Superior temporal gyrus (tissue), 1 donor: ENCODE data around the gene PEX16.

Source experiments
- DNase-seq: peaks from one replicate; pipeline ENCODE4 v3.0.0-alpha.2; 2016; ENCODE audit errors: extremely low spot score

Gene PEX16

DNA sequence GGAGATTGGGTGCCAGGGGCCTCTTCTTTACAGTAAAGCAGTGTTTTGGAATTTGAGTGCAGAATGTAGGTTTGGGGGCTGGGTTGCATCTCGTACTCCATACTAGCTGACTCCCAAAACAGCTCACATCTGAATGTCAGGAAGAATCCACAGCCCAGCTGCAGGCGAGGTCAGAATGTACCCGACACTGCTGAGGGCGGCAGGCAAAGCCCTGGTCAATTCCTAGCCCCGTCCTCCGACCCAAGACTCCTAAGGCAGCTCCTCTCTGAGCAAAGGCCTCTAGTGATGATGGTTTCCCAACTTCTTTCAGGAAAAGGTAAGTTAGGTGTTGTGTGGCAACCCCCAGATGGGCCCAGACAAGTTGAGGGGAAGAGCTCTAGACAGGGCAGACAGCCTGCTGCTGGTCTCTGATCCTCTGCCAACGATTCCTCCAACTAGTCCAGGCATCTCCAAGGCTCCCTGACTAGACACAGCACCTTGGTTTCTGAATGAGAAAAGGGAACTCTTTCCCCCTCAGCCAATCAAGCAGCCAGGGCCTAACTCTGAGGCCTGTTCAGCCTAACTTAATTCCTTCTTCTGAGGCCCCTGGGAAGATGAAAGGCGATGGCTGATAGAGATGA lies 13.4 kb upstream of the PEX16 start:
- no peak for DNase-seq

DNA sequence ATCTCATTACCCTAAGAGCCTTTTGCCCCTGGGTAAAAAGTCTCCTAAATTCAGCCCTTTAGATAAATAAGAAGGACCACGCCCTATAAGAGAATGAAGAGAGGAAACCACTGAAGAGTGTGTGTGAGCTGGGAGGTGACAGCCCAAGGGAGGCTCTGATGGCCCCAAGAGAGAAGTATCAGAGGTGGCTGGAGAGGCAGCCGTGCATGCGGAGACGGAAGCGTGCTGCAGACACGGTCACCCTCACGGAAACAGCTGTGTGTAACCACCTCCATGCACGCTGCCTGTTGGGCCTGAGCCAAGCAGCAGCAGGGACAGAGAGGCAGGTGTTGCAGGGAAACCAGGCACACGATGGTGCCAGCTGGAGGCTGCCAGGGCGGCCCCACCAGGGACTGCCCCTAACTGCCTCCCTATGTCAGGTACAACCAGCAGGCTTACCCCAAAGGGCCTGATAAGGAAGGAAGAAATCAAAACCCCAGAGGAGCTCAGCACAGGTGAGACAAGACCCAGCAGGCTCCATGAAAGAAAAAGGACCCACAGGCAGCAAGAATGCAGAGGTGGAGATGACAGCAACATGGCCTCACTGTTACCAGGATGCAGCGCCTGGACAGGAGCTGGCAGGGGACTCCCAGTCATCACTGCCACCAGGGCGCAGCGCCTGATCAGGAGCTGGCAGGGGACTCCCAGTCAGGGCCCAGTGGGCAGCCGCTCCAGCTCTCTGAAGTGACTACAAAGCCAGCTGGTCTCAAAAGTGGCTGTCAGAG lies 12.5 kb upstream of the PEX16 start:
- DNase-seq: no peak

DNA sequence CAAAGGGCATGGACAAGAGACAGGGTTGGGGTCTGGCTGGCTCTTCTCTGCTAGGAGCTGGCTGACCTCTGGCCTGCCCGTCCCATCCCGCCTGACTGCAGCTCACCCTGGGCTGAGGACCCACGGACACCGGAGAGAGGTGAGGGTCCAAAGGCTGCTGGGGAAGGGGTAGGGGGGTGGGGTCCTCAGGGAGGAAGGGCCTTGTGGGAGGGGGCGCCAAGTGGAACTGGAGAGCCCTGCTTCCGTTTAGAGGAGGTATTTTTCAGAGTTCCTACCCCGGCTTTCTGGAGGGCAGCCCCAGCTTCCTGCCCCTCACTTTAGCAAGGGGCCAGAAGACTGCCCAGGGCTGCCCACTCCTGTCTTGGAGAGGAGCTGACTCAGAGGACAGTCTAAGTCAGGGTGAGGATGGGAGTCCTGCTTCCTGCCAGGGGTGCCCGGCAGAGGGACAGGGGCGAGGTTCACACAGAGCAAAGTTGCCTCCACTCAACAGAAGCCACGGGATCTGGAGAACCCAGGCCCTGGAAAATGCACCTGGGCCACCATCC lies 11.9 kb upstream of the PEX16 start:
- no peak for DNase-seq

DNA sequence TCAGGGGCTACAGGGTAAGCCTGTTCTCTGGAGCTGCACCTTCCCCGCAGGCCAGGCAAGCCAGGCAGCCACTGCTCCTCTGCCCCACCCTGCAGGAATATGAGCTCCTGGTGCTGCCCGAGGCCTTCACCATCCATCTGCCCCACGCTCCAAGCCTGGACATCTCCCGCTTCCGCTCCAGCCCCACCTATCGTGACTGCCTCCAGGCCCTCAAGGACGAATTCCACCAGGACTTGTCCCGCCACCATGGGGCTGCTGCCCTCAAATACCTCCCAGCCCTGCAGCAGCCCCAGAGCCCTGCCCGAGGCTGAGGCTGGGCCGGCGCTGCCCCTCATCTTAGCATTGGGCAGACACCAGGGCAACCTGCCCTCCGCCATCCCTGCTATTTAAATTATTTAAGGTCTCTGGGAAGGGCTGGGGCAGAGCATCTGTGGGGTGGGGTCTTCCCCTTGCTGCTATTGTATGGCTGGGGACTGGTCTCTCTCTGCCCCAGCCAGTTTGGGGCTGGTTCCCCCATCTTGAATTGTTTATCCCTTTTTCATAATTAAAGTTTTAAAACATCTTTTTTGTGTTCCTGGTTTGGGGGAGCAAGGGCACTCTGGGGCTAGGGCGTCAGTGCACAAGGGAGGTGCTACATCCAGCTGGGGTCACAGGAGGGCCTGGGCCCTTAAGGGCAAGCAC lies 11.0 kb upstream of the PEX16 start:
- DNase-seq: no peak

DNA sequence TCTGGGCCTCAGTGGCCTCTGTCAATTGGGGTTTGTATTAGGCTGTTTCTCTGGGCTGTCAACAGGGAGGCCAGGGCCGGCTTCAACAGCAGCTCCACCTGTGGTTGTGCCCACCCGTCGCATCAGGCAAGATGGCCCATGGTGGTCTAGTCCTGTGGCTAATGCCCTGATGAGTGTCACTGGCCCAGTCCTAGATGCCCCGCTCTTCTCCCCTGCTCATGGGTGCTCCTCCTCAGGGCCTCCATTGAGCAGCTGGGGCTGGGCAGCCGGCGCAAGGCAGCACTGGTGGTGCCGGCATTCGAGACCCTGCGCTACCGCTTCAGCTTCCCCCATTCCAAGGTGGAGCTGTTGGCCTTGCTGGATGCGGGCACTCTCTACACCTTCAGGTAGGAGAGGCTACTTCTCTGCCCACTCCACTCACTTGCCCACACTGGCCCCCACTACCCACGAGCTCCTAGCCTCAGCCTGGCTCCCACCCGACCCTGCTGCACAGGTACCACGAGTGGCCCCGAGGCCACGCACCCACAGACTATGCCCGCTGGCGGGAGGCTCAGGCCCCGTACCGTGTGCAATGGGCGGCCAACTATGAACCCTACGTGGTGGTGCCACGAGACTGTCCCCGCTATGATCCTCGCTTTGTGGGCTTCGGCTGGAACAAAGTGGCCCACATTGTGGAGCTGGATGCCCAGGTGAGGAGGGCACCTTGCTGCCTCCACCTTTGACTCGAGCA lies 10.2 kb upstream of the PEX16 start:
- no peak for DNase-seq

DNA sequence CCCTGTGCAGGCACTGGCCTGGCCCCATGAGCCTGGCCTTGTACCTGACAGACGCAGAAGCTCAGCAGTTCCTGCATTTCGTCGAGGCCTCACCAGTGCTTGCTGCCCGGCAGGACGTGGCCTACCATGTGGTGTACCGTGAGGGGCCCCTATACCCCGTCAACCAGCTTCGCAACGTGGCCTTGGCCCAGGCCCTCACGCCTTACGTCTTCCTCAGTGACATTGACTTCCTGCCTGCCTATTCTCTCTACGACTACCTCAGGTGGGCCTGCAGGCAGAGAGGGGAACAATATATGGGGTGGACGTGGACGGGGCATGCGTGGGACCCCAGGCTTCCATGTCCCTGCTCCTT lies 9.6 kb upstream of the PEX16 start:
- no peak for DNase-seq

DNA sequence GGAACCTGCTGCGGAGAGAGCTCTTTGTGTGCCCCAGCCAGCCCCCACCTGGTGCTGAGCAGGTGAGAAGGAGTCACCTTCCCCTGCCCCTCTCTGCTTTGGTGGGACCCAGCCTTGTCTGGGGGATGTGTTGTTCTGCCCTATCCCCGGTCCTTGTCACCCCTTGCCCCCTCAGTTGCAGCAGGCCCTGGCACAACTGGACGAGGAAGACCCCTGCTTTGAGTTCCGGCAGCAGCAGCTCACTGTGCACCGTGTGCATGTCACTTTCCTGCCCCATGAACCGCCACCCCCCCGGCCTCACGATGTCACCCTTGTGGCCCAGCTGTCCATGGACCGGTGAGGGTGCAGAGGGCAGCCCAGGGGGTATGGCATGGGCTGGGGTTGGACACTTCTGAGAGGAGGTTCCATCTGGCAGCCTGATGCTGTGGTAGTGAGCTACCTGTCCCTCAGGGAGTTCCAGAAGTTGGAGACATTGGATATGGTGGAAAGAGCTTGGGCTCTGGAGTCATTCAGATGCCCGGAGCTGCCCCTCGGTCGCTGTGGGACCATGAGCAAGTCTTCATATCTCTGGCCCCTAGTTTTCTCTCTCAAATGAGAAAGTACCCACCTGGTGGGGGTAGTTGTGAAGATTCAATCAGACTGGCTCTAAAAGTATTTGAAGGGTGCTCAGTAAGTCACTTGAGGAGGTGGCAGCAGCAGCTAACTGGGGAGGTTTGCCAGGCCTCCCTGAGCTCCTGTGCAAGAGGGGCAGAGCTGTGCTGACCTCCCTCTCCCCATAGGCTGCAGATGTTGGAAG lies 9.1 kb upstream of the PEX16 start:
- no peak for DNase-seq

DNA sequence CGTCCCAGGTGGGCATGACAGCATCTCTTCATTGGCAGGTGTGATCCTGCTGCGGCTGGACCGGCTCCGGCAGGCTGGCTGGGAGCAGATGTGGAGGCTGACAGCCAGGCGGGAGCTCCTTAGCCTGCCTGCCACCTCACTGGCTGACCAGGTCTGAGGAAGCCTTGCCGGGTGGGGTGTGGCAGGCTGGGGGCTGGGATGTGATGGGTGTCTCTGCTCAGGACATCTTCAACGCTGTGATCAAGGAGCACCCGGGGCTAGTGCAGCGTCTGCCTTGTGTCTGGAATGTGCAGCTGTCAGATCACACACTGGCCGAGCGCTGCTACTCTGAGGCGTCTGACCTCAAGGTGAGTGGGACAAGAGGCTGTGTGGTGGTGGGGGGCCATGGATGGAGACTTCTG lies 8.3 kb upstream of the PEX16 start:
- DNase-seq: no peak

DNA sequence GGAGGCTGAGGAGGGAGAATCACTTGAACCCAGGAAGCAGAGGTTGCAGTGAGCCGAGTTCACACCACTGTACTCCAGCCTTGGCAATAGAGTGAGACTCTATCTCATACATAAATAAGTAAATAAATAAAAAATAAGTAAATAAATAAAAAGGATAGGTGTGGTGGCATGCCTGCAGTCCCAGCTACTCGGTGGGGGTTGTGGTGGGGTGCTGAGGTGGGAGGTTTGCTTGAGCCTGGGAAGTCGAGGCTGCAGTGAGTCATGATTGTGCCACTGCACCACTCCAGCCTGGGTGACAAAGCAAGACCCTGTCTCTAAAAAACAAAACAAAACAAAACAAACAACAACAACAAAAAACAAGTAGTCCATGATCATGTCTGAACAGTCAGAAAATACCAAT lies 7.9 kb upstream of the PEX16 start:
- no peak for DNase-seq

DNA sequence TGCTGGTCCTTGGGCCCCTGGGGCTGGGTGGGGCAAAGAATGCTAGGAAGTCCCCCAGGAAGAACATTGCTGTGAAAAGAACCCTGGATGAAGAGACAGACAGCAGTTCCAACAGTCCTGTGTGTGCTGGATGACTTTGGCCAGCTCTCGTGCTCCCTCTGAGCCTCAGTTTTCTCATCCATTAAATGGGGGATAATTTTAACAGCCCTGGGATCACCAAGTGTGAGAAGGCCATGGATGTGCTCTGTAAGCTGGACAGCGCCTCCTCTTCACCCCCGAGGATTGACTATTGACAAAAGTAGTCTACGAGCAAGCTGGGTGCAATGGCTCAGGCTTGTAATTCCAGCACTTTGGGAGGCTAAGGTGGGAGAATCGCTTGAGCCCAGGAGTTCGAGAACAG lies 7.2 kb upstream of the PEX16 start:
- no peak for DNase-seq

DNA sequence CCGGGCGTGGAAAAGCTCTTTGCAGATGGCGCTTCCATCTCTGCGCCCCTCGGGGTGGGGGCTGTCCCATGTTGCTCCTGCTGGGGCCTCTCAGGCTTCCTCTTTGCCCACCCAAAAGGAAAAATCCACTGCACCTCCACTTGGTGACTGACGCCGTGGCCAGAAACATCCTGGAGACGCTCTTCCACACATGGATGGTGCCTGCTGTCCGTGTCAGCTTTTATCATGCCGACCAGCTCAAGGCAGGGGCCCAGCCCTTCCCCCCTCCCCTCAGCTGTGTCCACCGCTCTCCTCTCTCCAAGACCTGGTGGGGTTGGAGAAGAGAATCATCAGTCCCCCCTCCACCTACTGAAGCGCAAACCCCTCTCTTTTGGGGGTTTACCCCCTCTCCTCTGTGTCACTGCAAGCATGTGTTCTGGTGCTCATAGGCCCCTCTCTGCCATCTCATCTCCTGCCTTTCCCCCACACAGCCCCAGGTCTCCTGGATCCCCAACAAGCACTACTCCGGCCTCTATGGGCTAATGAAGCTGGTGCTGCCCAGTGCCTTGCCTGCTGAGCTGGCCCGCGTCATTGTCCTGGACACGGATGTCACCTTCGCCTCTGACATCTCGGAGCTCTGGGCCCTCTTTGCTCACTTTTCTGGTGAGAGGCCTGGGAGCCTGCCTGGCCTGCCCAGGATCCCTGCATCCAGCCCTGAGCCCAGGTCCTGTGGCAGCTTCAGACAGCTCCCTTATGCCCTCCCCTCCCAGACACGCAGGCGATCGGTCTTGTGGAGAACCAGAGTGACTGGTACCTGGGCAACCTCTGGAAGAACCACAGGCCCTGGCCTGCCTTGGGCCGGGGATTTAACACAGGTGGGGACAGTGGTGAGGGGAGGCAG lies 6.6 kb upstream of the PEX16 start:
- DNase-seq: no peak

DNA sequence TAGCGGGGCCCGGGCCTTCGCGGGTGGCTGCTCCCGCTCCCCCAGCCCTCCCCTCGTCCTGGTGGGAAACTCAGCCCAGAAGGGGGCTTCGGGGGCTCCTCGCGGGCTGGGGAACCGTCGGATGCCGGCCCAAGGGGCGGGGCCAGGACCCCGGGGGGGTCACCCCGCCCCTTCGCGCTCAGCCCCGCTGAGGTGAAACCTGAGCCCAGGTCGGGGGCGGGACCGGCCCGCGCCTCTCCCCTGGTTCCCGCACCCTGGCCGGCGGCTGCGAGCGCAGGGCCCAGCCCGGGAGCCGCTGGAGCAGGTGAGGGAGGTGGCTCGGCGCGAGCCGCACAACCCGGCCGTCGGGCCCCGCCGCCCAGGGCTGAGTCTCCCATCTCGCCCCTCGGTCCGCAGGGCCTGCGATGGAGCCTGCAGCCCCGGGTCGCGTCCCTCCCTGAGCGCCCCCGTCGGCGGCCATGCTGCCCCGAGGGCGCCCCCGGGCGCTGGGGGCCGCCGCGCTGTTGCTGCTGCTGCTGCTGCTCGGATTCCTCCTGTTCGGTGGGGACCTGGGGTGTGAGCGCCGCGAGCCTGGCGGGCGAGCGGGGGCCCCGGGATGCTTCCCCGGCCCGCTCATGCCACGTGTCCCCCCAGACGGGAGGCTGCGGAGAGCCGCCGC lies 4.9 kb upstream of the PEX16 start, which contains the start of gene LARGE2:
Gene LARGE2, plus strand, starts transcription at position 232 of the 658 bp plus-strand sequence. Its CDS starts 227 bp downstream, at position 459.
- no peak for DNase-seq

DNA sequence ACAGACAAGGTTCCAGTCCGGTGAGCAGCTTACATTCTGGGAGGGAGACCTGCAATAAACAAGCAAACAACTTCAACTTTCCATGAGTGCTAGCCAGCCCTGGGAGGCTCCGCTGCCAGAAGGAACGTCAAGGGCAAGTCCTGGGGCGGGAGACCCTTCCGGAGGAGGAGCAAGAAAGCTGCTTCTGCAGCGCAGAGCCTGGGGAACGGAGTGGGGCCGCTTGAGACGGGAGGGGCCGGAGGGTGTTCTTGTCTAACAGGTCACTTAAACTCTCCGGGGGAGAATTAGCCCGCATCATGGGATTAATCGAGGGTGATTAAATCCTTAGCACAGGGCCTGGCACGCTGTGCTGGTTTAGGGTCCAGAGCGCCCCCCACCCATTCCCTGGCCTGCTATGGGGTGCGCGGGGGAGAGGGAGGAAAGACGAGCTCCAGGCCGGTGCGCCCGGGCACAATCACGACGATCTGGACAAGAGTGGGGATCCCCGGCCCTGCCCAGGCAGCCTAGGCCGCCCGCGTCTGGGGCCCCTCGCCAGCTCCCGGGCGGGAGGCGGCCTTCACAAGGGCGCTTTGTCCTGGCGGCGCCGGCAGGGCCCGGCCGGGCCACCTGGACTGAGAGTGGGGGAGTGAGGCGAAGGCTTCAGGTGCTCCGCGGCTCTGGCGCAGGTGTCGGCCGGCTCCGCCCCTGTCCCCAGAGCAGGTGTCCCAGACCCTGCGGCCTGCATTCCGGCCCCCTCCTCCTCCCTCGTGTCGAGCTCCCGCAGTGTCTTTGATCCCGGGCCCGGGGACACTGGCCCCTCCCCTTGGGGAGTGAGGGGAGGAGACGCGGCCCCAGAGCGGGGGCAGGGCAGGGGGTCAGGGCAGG lies 4.1 kb upstream of the PEX16 start:
- DNase-seq: no peak

DNA sequence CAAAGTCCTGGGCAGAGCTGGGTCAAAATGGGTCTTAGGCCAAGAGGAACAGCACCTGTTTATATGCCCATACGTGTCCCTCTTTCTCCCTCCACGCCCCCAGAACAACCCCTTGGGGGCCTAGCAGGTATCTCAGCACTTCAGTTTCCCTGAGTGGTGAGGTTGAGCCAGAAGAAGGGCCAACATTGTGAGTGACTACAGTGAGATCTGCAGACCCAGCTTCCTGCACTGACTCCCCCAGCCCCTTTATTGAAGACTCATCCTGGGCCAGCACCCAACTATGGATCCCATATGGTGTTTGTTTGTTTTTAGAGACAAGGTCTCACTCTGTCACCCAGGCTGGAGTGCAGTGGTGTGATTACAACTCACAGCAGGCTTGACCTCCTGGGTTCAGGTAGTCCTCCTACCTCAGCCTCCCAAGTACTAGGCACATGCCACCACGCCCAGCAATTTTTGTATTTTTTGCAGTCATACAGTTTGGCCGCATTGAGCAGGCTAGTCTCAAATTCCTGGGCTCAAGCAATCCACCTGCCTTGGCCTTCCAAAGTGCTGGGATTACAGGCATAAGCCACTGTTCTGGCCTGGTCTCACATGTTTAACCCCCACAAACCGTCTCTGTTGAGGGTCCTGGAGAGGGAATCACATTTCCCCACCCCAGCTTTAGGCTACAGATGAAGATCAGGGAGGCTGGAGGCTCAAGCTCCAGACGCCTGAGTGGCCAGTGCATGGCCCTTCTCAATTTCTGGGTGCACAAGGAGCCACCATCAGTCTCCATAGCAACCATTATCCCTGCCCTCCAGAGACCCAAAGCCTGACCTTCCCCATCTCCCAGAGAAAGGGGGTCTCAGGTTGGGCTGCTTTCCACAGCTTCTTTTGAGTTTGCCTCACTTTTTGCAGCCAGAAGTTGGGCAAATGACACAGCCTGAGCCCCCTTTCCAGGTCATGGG lies 3.1 kb upstream of the PEX16 start:
- no peak for DNase-seq

DNA sequence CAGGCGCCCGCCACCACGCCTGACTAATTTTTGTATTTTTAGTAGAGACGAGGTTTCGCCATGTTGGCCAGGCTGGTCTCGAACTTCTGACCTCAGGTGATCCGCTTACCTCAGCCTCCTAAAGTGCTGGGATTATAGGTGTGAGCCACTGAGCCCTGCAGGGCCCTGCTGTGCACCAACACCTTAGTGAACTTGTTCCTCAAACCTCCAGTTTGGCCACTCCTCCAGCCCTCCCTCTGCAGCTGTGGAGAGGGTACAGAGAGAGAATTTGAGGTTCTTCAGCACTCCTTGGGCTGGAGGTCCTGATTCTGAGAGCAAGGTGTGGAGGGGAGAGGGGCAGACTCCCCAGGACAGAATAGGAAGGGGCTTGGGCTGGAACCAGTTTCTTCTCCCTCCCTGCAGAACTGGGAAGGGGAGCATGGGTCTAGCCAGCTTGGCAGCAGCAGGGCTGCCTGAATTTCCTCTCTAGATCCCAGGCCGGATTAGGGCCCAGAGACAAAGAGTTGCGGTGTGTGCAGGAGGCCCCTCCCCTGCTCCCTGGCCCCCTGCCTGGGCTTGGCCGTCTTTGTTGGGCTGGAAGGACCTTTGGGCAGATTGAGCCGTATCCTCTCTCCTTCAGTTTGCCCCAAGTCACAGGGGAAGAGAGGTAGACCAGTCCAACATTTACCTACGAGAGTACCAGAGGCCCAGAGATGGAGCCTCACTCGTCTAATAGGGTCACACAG lies 2.3 kb upstream of the PEX16 start:
- DNase-seq: no peak

DNA sequence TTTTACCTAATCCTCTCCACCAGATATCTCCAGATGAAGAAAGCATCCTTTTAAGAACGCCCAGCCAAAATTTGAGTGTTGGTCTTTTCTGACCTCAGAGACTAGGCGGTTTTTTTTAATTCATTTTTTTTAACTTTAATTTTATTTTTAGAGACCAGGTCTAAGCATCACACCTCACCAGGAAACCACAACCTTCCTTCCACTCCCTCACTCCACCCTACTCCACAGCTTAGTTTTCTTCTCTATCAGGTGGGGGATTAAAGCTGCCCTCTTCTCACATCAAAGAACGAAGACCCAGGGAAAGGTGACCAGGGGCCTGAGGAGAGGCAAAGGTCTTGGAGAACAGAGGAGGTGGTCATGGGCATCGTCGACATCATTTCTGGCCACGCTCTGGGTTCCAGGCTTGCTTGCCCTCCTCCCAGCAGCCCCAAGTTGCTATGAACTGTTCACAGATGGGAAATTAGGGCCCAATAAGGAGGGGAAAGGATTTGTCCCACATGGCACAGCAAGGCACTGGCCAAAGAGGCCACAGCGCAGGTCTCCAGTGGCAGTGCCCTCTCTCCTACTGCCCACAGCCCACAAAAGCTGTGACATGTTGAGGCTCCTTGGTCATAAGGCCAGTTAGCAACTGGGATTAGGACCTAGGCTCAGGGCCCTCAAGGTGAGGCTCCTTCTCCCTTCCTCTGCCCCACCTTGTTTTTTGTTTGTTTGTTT lies 1.4 kb upstream of the PEX16 start:
- DNase-seq: no peak
